Pancreas (tissue), 10 donors: Measurements from ENCODE around the gene TIGD3. TPM values are rescaled to one million over a fixed set of nuclear protein-coding genes. Genes with fewer than 3 reads are reported as not detected.

Source experiments
- ATAC-seq, 4 donors: fragments of 200-7000 bp; cut with Tn5 transposase; one replicate each; pipeline versions ENCODE4 v1.8.0 to v1.9.1; 2020; ENCODE audit warnings: mild to moderate bottlenecking in 4 of 4, moderate library complexity in 4 of 4
- DNase-seq, 6 donors: peaks; one replicate each; pipeline ENCODE4 v3.0.0-alpha.2; 2020
- FAIRE-seq: peaks from 2 replicates; lab custom pipeline; 2012; peaks lifted over from hg19 to GRCh38; lab: Jason Lieb, UNC
- H3K27ac ChIP-seq, 4 donors: fragments of 200-600 bp; sonication (generic); 1 replicate in 3 of 4; 2 replicates in 1 of 4; pipeline versions ENCODE4 v1.5.0 to v1.8.0; 2020
- H3K27me3 ChIP-seq, 4 donors: fragments of 200-600 bp; one replicate each; pipeline ENCODE4 v1.8.0; 2021
- H3K36me3 ChIP-seq, 3 donors: fragments of 200-600 bp; sonication (generic) in 1 of 3; one replicate each; pipeline versions ENCODE4 v1.5.0 to v1.8.0; 2020 to 2021
- H3K4me1 ChIP-seq, 3 donors: fragments of 200-600 bp; one replicate each; pipeline ENCODE4 v1.8.0; 2021
- H3K4me3 ChIP-seq, 4 donors: fragments of 200-600 bp; sonication (generic) in 2 of 4; one replicate each; pipeline versions ENCODE4 v1.5.0 to v1.8.0; 2020 to 2021
- H3K9me3 ChIP-seq, 4 donors: fragments of 200-600 bp; one replicate each; pipeline ENCODE4 v1.8.0; 2021
- WGBS, 2 donors: extraction: QIAGEN DNeasy Blood & Tissue Kit; methylation state at CpG; one replicate each; pipeline ENCODE4 v1.1.7; 2013; 5-methylcytosine and 5-hydroxymethylcytosine counted together
- intact Hi-C, 3 donors: fragments of 100-400 bp; cut with DNase I; formaldehyde crosslinking; loops; one replicate each; pipeline versions ENCODE4 v1.11.1 to v1.14.2; 2022
- polyA plus RNA-seq, 2 donors: library from polyadenylated mRNA; stranded (reverse); fragments of 200-250 nt; gene quantifications; one replicate each; pipeline ENCODE4 v1.2.3, GENCODE V29; 2013
- total RNA-seq, 6 donors: library from RNA; stranded (reverse); fragmentation: NEBNext Ultra II Directional in 4 of 6; extraction: Animal tissue kit (Norgen Biotek cat#: 25700) in 4 of 6; gene quantifications; one replicate each; pipeline versions ENCODE4 v1.2.1 to v1.2.4, GENCODE V29; 2021 to 2023
- TF ChIP-seq, protein P1 (sequence below), 4 donors: fragments of 200-600 bp; sonication (generic) in 3 of 4; IDR thresholded peaks; one replicate each; pipeline versions ENCODE4 v1.5.0 to v1.8.0; 2021; ENCODE audit warnings: antibody characterized with exemption in 4 of 4
- donor health status: healthy with polysubstance abuse.
- donor health status: DM: no; HTN: no; CAD: no; lungs with moderate emphysema.
- donor health status: DM: no; HTN: no; CAD: no.
- donor health status: control.
- donor health status: control.
- donor health status: Bipolar disorder and iron deficiency.
- donor health status: DM: yes; HTN: yes; CAD: no.
- donor health status: DM: no; HTN: no; CAD: no.
- donor health status: DM: no; HTN: no; CAD: no.
- donor health status: DM: yes; HTN: yes; CAD: no.

The TIGD3 gene
- total and polyA plus RNA-seq, 8 donors, result 0.06 to 0.68 (median 0.15) TPM; not detected in 2

DNA sequence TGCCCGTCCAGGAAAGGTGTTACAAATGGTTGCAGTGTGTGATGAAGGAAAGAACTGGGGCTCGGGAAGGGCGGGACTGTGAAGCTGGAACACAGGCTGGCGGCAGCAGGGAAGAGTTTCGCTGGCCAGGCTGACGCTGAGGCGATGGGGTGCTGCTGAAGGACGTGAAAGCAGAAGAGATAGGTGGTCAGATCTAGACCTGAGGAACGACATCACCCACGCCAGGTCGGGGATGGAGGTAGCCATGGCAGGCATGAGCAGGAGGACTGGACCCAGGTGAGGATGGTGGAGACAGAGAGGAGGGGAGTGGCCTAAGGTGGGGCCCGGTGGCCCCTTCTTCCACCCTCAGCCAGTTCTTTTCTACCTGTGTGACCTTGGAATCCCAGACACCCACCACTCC lies 30.7 kb upstream of the TIGD3 start:
- H3K27ac ChIP-seq, result no peak overlapping the region
- ATAC-seq (peak in 1 of 4 donors; percentile 19), FAIRE-seq (no peak), DNase-seq (no peak)
- WGBS, 2 donors, result 55 to 60% methylated on average over 12 of the region's 12 CpGs
- no peaks in the 10 kb centered on the region for H3K9me3 ChIP-seq
- H3K36me3 ChIP-seq, result peaks cover 0 to 3% (median 0%) of the 10 kb centered on the region in 3 donors
- H3K4me1 ChIP-seq, result no peaks in the 10 kb centered on the region
- no peaks in the 10 kb centered on the region for H3K27me3 ChIP-seq
- intact Hi-C loops, result loop anchor here in 1 of 3 donors (10.0 kb wide), 1 partner anchor 99 kb away; no protein-coding TSS in a partner anchor
- H3K4me3 ChIP-seq, result no peak overlapping the region
- TF ChIP-seq, protein P1, sequence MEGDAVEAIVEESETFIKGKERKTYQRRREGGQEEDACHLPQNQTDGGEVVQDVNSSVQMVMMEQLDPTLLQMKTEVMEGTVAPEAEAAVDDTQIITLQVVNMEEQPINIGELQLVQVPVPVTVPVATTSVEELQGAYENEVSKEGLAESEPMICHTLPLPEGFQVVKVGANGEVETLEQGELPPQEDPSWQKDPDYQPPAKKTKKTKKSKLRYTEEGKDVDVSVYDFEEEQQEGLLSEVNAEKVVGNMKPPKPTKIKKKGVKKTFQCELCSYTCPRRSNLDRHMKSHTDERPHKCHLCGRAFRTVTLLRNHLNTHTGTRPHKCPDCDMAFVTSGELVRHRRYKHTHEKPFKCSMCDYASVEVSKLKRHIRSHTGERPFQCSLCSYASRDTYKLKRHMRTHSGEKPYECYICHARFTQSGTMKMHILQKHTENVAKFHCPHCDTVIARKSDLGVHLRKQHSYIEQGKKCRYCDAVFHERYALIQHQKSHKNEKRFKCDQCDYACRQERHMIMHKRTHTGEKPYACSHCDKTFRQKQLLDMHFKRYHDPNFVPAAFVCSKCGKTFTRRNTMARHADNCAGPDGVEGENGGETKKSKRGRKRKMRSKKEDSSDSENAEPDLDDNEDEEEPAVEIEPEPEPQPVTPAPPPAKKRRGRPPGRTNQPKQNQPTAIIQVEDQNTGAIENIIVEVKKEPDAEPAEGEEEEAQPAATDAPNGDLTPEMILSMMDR (IDR thresholded peaks at IDR 0.05), result no peak

DNA sequence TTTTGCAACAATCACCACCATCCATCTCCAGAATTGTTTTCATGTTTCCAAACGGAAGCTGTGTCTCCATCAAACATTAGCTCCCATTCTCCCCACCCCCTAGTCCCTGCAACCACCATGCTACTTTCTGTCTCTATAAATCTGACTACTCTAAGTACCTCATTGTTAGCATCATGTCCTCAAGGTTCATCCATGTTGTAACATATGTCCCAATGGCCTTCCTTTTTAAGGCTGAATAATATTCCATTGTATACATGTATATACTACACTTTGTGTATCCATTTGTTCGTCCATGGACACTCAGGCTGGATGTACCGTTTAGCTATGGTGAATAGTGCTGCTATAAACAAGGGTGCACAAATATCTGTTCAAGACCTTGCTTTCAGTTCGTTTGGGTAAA lies 29.1 kb upstream of the TIGD3 start:
- ATAC-seq, result no peak
- no peaks in the 10 kb centered on the region for H3K27me3 ChIP-seq
- H3K4me1 ChIP-seq, result peaks cover 0 to 5% (median 3%) of the 10 kb centered on the region in 3 donors
- no peak for DNase-seq
- FAIRE-seq, result no peak
- WGBS, 2 donors, result 71 to 77% methylated on average over 4 of the region's 4 CpGs
- TF ChIP-seq, protein P1 (IDR thresholded peaks at IDR 0.05), result no peak
- no peaks in the 10 kb centered on the region for H3K9me3 ChIP-seq
- intact Hi-C loops, result loop anchor here in 1 of 3 donors (10.0 kb wide), 1 partner anchor 101 kb away; no protein-coding TSS in a partner anchor
- no peak overlapping the region for H3K27ac ChIP-seq
- peaks cover 0 to 3% (median 0%) of the 10 kb centered on the region in 3 donors for H3K36me3 ChIP-seq
- H3K4me3 ChIP-seq, result no peak overlapping the region

DNA sequence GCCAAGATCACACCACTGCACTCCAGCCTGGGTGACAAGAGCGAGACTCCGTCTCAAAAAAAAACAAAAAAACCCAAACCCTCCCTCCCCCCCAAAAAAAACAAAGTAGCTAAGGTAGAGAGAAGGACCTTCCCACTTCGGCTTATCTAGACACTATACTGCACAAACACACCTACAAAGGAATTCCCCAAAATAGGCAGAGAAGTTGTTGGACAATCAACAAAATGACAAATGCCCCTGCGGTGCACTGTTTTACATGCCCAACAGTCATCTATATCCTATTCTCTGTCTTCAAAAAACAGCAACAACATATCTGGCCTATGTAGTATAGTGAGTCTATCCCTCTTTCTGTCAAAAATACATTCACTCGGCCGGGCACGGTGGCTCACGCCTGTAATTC lies 27.5 kb upstream of the TIGD3 start:
- DNase-seq, result no peak
- intact Hi-C loops, result loop anchor here in 1 of 3 donors (10.0 kb wide), 1 partner anchor 102 kb away; no protein-coding TSS in a partner anchor

DNA sequence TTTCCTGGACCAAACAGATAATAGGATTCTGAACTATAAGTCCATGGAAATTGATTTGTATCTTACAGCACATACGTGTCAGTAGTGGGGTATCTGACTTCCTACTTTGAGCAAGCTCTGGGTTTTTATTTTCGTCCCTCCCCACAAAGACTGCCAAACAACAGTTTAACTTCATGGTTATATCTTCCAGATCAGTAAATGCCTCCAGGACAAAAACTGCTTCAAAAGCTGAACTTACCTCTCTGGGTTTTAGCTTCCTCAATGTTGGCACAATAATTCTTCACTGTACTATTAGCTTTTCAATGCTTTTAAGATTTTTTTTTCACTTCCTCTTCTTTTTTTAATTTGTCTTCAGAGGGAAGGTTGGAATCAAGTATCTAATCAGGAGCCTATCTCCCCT lies 25.1 kb upstream of the TIGD3 start:
- no peak overlapping the region for H3K27ac ChIP-seq
- intact Hi-C loops, result loop anchor here in 1 of 3 donors (10.0 kb wide), 1 partner anchor 105 kb away; no protein-coding TSS in a partner anchor
- TF ChIP-seq, protein P1 (IDR thresholded peaks at IDR 0.05), result no peak

More for the DNA sequence above, 27.5 kb upstream of the TIGD3 start:
- no peak overlapping the region for H3K27ac ChIP-seq
- ATAC-seq (no peak), FAIRE-seq (no peak)
- H3K4me1 ChIP-seq, result peaks cover 0 to 5% (median 3%) of the 10 kb centered on the region in 3 donors
- no peak overlapping the region for H3K4me3 ChIP-seq
- H3K9me3 ChIP-seq, result no peaks in the 10 kb centered on the region
- 76 to 85% methylated on average over 8 of the region's 8 CpGs for WGBS, 2 donors
- H3K36me3 ChIP-seq, result no peaks in the 10 kb centered on the region
- no peaks in the 10 kb centered on the region for H3K27me3 ChIP-seq
- TF ChIP-seq, protein P1 (IDR thresholded peaks at IDR 0.05), result no peak

DNA sequence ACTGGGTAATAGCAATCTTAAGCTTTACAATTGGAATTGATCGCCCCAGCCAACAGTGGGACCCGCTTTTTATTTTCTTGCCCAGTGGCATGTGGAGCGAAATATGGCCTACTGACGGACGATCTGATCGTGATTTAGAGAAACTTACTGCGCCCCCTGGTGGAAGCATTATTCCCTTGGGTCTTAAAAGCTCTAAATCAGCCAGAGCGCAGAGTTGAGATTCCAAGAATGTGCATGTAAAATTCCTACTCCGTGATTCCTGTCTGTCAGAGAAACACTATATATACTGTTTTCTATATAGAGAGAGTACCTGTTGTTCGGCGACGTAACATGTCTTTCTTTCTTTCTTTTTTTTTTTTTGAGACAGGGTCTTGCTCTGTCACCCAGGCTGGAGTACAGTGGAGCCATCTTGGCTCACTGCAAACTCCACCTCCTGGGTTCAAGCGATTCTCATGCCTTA lies 24.6 kb upstream of the TIGD3 start:
- Histone ChIP-seq H3K36me3 (no peaks in the 10 kb centered on the region), H3K9me3 (no peaks in the 10 kb centered on the region), H3K4me3 (no peak overlapping the region), H3K27me3 (no peaks in the 10 kb centered on the region), H3K4me1 (peaks cover 3 to 9% (median 6%) of the 10 kb centered on the region in 3 donors), H3K27ac (no peak overlapping the region)
- peak in 5 of 6 donors; percentile 76 to 88 (median 78) for DNase-seq
- intact Hi-C loops, result loop anchor here in 1 of 3 donors (10.0 kb wide), 1 partner anchor 105 kb away; no protein-coding TSS in a partner anchor
- peak; percentile 35 to 62 (median 58) for ATAC-seq
- WGBS, 2 donors, result 2 to 5% methylated on average over 13 of the region's 13 CpGs
- FAIRE-seq, result no peak
- TF ChIP-seq, protein P1 (IDR thresholded peaks at IDR 0.05), result peak; percentile 66 to 78 (median 77)

More for the DNA sequence above, 25.1 kb upstream of the TIGD3 start:
- ATAC-seq (no peak), FAIRE-seq (no peak), DNase-seq (no peak)
- Histone ChIP-seq H3K4me1 (peaks cover 1 to 5% (median 3%) of the 10 kb centered on the region in 3 donors), H3K27me3 (no peaks in the 10 kb centered on the region), H3K36me3 (no peaks in the 10 kb centered on the region), H3K4me3 (no peak overlapping the region), H3K9me3 (no peaks in the 10 kb centered on the region)
- 54 to 59% methylated on average over 2 of the region's 2 CpGs for WGBS, 2 donors
